SK-N-SH (cell line): ENCODE data around the gene CHD9.
A peak's percentile ranks its signal among the peaks of the same experiment; 100 is the strongest.

ENCODE experiments used
- EP300 ChIP-seq, 2 experiments: IDR thresholded peaks; 2 replicates each; pipeline versions ENCODE4 v1.4.0 to v1.6.1; 2012; ENCODE audit warnings: borderline replicate concordance in 1 of 2, low read depth in 1 of 2, low read length in 1 of 2
- EZH2phosphoT487 ChIP-seq: fragments of 200-600 bp; sonication (generic); IDR thresholded peaks from 2 replicates; pipeline ENCODE4 v1.6.1; 2017; ENCODE audit warnings: low read depth, mixed run types, mild to moderate bottlenecking, antibody characterized with exemption, moderate library complexity, borderline replicate concordance
- GABPA ChIP-seq: IDR thresholded peaks from 2 replicates; pipeline ENCODE4 v1.4.0; 2012; ENCODE audit warnings: low read depth, mild to moderate bottlenecking
- NRF1 ChIP-seq: IDR thresholded peaks from 2 replicates; pipeline ENCODE4 v1.6.1; 2012; ENCODE audit warnings: low read depth, mild to moderate bottlenecking, low read length
- POLR2AphosphoS5 ChIP-seq: IDR thresholded peaks from 2 replicates; pipeline ENCODE4 v1.6.1; 2012; ENCODE audit warnings: low read depth, low read length
- RXRA ChIP-seq: IDR thresholded peaks from 2 replicates; pipeline ENCODE4 v1.4.0; 2012; ENCODE audit warnings: low read depth, mild to moderate bottlenecking, borderline replicate concordance
- SMC3 ChIP-seq: IDR thresholded peaks from 2 replicates; pipeline ENCODE4 v1.6.1; 2012; ENCODE audit warnings: low read depth, low read length, improper control_type of control experiment
- TAF1 ChIP-seq: IDR thresholded peaks from 2 replicates; pipeline ENCODE4 v1.6.1; 2012; ENCODE audit warnings: low read depth, mild to moderate bottlenecking, low read length, moderate library complexity, borderline replicate concordance
- TEAD4 ChIP-seq: IDR thresholded peaks from 2 replicates; pipeline ENCODE4 v1.4.0; 2012; ENCODE audit warnings: mild to moderate bottlenecking, borderline replicate concordance; ENCODE audit not compliant: insufficient read depth
- TF ChIP-seq, protein P1 (sequence below): fragments of 200-600 bp; sonication (generic); IDR thresholded peaks from 2 replicates; pipeline ENCODE4 v1.6.1; 2017; ENCODE audit warnings: antibody characterized with exemption, mild to moderate bottlenecking, moderate library complexity
- TF ChIP-seq, protein P2 (sequence below): IDR thresholded peaks from 2 replicates; pipeline ENCODE4 v1.4.0; 2012; ENCODE audit warnings: low read depth, borderline replicate concordance
- TF ChIP-seq, protein P3 (sequence below): IDR thresholded peaks from 2 replicates; pipeline ENCODE4 v1.4.0; 2012; ENCODE audit warnings: low read depth
- TF ChIP-seq, protein P4 (sequence below): IDR thresholded peaks from 2 replicates; pipeline ENCODE4; 2012
- TF ChIP-seq, protein P5 (sequence below): fragments of 150-350 bp; IDR thresholded peaks from 2 replicates; pipeline ENCODE4 v1.6.1; 2017; ENCODE audit warnings: antibody characterized with exemption, low read length, low read depth, borderline replicate concordance

DNA sequence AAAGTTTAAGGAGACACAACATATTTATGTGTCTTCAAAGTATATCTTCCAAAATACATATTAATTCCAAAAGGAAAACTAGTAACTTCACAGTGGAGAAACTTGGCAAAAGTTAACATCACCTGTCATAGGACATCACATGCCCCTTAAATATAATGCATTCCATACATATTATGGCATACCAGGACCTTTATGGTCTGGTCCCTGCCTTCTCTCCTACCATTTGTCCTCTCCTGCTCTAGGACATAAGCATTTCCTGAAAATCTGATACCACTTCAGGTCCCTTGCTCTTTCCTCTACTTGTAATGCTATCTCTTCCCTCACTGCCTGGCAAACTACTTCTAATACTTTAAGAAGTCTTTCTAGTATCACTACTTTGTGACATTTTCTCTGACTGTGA is 211.4 kb downstream of the CHD9 start:
- TF ChIP-seq POLR2AphosphoS5 = no peak
- TF ChIP-seq, protein P1, sequence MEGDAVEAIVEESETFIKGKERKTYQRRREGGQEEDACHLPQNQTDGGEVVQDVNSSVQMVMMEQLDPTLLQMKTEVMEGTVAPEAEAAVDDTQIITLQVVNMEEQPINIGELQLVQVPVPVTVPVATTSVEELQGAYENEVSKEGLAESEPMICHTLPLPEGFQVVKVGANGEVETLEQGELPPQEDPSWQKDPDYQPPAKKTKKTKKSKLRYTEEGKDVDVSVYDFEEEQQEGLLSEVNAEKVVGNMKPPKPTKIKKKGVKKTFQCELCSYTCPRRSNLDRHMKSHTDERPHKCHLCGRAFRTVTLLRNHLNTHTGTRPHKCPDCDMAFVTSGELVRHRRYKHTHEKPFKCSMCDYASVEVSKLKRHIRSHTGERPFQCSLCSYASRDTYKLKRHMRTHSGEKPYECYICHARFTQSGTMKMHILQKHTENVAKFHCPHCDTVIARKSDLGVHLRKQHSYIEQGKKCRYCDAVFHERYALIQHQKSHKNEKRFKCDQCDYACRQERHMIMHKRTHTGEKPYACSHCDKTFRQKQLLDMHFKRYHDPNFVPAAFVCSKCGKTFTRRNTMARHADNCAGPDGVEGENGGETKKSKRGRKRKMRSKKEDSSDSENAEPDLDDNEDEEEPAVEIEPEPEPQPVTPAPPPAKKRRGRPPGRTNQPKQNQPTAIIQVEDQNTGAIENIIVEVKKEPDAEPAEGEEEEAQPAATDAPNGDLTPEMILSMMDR = no peak
- TF ChIP-seq, protein P2, sequence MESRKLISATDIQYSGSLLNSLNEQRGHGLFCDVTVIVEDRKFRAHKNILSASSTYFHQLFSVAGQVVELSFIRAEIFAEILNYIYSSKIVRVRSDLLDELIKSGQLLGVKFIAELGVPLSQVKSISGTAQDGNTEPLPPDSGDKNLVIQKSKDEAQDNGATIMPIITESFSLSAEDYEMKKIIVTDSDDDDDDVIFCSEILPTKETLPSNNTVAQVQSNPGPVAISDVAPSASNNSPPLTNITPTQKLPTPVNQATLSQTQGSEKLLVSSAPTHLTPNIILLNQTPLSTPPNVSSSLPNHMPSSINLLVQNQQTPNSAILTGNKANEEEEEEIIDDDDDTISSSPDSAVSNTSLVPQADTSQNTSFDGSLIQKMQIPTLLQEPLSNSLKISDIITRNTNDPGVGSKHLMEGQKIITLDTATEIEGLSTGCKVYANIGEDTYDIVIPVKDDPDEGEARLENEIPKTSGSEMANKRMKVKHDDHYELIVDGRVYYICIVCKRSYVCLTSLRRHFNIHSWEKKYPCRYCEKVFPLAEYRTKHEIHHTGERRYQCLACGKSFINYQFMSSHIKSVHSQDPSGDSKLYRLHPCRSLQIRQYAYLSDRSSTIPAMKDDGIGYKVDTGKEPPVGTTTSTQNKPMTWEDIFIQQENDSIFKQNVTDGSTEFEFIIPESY = no peak
- no peak for TF ChIP-seq TEAD4
- TF ChIP-seq EZH2phosphoT487 = no peak
- TF ChIP-seq TAF1 = no peak
- TF ChIP-seq EP300 (IDR thresholded peaks at IDR 0.05; ENCODE audit: borderline replicate concordance in 1 of 2, low read depth in 1 of 2, low read length in 1 of 2) = no peak
- TF ChIP-seq NRF1 = no peak
- no peak for TF ChIP-seq RXRA
- TF ChIP-seq, protein P3, sequence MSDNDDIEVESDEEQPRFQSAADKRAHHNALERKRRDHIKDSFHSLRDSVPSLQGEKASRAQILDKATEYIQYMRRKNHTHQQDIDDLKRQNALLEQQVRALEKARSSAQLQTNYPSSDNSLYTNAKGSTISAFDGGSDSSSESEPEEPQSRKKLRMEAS = no peak
- no peak for TF ChIP-seq GABPA
- TF ChIP-seq, protein P4, sequence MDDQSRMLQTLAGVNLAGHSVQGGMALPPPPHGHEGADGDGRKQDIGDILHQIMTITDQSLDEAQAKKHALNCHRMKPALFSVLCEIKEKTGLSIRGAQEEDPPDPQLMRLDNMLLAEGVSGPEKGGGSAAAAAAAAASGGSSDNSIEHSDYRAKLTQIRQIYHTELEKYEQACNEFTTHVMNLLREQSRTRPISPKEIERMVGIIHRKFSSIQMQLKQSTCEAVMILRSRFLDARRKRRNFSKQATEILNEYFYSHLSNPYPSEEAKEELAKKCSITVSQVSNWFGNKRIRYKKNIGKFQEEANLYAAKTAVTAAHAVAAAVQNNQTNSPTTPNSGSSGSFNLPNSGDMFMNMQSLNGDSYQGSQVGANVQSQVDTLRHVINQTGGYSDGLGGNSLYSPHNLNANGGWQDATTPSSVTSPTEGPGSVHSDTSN = 0 out of 2 replicates have a peak, but pooled peaks have one; percentile 9
- TF ChIP-seq, protein P5, sequence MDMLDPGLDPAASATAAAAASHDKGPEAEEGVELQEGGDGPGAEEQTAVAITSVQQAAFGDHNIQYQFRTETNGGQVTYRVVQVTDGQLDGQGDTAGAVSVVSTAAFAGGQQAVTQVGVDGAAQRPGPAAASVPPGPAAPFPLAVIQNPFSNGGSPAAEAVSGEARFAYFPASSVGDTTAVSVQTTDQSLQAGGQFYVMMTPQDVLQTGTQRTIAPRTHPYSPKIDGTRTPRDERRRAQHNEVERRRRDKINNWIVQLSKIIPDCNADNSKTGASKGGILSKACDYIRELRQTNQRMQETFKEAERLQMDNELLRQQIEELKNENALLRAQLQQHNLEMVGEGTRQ = no peak
- TF ChIP-seq SMC3 = no peak
